ENCODE measurements around the gene CDH4.
"Not testable (repeated sequence)": the region's sequence is repeated elsewhere in the genome, so short reads cannot be mapped to it uniquely, and the experiment has no call there.

The CDH4 gene

DNA sequence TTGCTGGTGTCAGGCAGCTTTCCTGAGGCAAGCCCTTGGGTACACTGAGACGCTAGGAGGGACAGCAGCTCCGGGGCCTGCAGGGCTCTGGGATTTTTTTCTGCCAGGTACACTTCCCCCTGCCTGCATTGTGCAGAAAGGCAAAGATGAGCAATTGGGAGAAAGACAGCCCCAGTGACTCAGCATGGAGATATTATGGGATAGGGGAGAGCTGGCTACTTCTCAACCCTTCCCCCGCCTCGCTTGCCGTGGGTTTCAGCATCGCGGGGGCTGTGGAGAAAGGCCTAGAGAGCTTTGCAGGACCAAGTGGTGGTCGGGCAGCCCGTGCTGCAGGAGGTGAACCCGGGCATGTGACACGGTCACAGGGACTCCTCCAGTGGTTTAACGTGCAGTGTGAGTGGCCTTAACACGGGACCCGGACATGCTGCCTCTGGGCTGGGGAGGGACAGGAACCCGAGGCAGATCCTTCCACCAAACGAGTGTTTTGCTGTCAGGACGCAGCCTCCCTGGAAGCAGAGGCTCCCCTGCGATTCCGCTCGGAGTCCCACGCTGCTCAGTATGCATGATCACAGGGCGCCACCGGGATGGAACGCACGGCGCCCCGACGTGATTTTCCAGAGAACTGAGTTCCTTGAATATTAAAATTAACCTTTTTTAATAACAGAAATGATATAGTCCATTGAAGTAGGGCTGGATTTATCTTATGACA, 139.9 kb downstream of the CDH4 start:
- no peak for DNase-seq

DNA sequence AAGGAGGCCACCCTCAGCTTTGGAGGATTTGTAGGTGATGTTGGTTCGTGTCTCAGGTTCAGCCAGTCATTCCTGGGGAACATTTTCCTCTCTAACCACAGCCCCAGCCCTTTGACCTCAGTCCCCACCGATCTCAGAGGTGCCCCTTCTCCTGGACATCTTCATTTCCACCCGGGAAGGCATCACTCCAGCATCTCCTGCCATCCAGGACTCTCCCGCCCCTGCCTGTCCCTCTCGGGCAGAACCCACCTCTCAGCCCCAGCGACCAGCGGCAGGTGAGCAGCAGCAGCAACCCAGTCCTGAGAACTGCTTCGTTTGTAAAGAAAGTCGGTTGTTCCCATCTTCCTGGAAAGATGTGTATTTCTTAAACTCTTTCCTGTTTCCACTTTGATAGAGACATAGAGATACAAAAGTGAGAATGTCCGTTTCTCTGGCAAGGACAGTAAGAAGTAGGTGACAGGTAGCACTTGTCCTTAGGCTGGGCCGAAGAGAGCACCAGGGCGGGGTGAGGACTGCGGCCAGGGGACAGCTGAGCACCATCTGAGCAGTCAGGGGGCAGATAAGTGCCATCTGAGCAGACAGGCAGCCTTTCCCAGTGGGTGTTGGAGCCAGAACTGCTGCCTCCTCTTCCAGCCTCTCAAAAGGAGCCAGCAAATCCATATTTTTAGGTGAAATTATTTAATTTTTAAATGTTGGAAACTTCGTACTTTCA, 142.2 kb downstream of the CDH4 start:
- DNase-seq, result no peak

DNA sequence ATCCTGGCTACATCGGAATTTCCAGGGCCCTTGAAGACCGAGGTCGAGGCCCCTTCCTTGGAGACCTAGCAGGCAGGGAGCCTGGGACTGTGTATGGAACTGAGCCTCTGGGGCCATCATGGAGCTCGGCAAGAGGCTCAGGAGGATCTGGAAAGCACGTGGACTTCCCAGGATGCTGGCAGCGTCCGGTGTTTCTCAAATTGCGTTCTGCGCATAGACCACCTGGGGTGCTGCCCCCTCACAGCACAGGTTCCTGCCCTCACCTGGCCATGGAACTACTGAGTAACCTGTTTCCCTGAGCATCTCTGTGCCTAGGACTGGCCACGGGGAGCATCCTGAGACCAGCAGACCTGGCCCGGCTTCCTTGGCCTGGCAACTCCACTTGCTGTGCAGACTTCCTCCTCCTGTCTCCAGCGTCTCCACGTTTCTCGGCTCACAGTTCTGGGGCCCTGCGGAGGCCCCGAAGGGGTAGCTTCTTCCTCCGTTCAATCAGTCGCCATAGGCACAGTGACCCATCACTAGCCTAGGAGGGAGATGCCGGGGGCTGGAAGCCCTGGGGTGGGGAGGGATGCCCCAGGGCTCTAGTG, 144.3 kb downstream of the CDH4 start:
- DNase-seq, result no peak

DNA sequence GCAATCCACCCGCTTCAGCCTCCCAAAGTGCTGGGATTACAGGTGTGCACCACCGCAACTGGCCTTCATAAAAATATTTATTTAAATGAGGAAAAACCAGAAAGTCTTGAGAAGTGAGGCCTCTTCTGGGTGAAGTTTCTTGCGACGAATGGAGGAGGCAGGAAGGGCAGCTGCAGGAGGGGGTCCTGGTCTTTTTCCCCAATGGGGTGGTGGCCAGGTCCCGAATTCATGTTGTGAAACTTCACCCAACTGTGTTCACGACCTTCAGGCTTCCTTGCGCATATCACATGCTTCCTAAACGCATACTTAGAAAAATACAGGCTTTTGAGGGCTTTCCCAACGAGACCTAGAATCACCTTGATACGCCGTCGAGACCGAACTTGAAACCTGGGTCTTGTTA, 145.1 kb downstream of the CDH4 start:
- no peak for DNase-seq

DNA sequence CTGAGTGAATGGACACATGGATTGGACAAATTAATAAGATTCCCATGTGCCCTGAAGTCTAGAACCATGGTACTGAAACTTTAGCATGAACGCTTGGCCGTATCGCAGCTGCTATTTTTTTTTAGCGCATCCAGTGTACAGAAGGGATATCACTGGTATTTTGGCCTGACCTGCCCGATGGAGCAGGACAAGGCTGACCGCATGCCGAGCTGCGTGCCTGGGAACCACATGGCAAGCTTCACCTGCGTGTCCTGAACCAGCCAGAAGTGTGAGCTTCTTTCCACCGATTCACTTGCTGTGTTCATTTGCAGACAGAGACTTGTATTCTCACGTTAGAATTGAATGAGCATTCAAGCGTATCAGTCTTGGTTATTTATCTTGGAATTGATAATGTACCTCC, 145.7 kb downstream of the CDH4 start:
- no peak for DNase-seq

DNA sequence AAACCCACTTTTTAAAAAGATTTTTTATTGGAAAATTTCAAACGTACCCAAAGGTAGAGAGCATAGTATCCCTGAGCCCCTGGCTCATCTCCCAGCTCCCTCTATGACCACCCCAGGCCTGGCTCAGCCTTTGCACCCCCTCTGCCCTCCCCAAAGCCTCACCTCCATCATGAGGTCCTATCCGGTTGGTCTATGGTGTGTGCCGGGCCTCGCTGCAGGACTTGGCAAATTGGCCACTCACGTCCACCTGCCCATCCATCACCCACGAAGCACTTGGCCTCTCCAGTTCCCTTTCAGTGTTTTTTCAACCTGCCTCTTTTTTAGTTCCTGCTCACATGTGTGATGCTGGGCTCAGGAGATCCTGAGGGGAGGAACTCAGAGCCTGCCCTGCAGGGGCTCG, 147.4 kb downstream of the CDH4 start:
- DNase-seq, result no peak

DNA sequence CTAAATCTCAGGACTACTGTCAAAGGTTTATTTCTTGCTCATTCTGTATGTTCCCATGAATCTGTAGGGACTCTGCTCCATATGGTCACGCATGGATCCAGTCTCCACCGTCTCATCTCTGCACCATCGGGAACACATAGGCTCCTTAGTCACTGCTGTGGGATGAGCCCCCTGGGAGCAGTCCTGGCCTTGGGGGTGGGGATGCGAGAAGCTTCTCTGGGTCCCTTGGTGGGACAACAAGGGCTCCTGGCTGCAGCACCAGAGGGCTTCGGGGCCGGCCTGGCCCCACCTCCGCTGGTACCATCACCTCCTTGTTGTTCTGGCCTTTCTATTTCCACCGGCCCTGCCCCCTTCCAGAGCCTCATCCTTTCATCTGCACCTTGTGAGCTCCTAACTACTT, 148.4 kb downstream of the CDH4 start:
- DNase-seq, result no peak

DNA sequence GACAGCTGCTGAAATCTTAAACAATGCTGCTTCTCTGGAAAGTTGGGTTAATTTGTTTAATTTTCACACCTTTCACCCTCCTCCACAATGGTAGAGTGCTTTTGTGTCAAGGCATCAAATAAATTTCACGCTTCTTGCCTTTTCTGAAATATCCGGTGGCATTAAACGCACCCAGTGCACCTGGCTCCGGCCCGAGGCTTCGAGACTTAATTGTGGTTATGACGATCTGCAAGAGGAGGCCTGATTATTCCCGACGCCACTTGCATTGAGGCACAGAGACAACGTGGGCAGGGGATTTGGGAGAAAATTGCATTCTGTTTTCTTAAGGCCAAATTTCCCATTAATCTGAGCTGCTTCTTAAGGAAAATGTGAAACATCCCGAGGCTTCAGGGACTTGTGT, 152.2 kb downstream of the CDH4 start:
- no peak for DNase-seq

DNA sequence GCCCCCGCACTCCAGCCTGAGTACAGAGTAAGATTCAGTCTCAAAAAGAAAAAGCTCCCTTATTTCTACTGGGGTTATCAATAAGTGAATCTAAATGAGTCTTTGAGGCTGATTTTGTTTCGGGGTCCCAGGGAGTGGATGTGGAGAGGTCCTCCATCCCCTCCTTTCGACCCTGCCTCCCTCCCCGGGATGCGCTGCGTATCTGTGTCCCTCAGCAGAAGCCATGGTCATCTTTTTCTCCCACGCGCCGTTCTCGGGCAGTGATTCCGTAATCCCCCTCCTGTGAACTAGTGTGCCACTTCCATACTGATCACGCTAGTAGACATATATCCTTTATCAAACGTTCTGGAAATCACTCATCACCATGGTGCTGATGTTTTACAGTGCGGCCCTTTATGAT, 152.9 kb downstream of the CDH4 start:
- DNase-seq, result no peak

DNA sequence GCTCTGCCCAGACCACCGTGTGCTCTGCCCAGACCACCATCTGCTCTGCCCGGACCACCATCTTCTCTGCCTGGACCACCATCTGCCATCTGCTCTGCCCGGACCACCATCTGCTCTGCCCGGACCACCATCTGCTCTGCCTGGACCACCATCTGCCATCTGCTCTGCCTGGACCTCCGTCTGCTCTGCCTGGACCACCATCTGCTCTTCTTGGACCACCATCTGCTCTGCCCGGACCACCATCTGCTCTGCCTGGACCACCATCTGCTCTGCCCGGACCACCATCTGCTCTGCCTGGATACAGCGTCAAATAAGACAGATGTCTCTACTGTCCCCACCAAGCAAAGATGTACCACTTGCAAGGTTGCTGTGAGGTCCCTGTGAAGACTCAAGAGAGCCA, 154.7 kb downstream of the CDH4 start:
- not testable (repeated sequence) for DNase-seq

DNA sequence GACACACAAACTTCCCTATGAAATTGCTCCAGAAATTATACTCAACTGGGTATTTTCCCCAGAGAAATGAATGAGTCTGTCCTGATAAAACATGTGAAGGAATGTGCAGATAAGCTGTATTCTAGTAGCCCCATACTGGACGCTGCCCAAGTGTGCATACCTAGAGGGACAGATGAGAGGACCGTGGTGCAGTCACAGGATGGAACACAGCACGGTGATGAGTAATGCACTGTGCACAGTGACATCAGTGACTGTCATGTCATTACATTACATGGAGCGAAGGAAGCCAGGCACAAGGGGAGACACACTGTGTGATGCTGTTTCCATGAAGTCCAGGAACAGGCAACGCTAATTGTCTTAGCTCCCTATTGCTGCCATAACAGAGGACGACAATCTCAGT, 155.5 kb downstream of the CDH4 start:
- no peak for DNase-seq

DNA sequence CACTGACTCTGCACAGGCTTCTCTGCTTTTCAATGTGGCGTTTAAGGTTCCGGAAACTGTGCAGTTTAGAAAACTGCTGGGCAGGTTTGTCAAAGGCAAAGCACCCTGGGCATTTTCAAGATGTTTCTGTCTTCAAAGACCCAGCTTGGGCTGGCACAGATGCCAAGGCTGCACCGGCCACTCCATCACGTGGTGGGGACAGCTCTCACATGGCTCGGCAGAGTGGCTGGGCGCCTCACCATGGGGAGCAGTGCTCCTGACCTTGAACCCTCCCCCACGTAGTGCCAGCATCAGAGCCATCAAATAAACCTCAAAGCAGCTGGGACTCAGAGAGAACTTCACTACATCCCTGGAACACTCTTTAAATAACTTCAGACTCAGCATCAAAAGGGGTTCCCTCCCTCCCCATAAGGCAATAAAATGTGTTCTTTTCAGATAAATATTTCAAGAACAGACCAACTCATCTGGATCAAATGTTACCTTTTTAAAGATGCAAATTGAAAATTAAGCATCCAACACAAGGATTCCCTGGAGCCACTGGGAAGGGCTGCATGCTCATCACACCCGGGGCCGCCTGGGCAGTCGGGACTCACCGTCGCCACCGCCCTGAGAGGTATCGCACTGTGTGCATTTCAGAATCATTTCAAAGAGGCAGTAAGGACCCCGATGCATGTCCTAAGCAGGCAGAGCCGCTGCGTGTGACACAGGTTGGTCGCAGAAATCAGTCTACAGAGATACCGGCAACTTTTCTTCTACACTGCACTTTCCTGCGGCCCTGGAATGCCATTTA, 157.1 kb downstream of the CDH4 start:
- no peak for DNase-seq

DNA sequence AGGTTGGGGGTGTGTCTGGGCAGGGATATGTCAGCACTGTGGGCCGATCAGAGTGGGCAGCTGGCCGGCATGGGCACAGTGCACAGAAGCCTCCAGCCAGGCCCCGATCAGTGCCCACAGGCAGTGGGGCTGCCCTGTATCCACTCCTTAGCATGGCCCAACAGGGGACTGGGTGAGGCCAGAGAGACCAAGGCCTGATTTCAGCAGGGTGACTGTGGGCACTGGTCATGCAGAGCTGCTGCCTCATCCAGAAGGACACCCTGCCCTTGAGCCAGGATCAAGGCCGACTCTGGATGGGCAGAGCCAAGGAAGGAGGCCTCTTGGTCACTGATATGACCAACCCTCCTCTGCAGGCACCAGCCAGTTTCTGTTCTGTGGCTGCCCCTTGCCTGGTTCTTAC, 159.7 kb downstream of the CDH4 start:
- DNase-seq, result no peak

DNA sequence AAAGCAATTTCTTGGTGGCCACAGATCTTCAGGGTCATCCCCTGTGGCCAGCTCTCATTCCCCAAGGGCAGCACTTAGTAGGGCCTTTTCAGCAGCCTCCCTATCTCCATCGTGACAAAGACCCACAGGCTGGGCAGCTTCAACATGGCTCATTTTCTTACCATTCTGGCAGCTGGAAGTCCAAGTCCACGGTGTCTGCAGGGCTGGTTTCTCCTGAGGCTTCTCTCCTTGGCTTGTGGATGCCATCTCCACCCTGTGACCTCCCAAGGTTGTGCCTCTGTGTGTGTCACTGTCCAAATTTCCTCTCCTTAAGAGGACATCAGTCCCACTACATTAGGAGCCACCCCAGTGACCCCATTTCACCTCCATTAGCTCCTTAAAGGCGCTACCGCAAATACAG, 161.7 kb downstream of the CDH4 start:
- no peak for DNase-seq

DNA sequence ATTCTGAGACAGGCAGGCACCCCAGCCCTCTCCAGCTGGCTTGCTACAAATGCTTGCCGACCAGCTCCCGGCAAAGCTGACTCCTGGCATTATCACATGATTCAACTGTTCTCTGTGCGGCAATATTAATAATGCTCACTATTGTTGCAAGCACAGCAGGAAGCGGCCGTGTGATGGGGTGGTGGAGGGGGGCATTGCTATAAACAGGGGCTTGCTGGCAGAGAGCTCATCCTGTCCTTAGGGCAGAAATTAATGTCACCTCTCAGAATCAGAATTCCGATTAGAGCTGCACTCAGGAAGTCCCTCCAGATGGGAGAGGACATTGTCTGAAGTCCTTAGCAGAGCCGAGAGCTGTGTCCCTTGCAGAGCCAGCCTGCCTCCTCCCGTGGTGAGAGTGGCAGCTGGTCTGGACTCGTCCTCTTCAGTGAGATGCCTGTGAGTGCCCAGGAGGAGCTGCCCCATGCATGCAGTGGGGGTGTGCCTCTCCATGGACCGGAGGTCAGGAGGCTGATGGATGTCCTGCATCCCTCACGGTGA, 162.5 kb downstream of the CDH4 start:
- no peak for DNase-seq

DNA sequence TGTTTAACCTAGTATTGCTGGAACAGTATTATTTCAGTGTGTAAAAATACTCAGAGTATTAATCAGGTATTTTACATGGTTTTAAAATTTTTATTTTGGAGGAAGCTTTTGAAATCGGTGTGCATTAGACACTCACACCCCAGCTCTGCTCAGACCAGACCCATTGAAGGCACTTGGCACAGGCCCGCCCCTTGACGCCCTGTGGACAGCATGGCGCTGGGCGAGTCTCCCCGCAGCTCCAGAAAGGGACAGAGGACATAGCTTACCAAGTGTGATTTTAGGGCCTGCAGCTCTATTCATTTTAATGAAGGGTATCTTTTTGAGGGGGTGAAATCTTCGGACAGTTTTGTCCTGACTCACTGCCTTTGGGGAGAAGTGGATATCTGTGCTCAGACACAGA, 164.5 kb downstream of the CDH4 start:
- DNase-seq, result no peak

DNA sequence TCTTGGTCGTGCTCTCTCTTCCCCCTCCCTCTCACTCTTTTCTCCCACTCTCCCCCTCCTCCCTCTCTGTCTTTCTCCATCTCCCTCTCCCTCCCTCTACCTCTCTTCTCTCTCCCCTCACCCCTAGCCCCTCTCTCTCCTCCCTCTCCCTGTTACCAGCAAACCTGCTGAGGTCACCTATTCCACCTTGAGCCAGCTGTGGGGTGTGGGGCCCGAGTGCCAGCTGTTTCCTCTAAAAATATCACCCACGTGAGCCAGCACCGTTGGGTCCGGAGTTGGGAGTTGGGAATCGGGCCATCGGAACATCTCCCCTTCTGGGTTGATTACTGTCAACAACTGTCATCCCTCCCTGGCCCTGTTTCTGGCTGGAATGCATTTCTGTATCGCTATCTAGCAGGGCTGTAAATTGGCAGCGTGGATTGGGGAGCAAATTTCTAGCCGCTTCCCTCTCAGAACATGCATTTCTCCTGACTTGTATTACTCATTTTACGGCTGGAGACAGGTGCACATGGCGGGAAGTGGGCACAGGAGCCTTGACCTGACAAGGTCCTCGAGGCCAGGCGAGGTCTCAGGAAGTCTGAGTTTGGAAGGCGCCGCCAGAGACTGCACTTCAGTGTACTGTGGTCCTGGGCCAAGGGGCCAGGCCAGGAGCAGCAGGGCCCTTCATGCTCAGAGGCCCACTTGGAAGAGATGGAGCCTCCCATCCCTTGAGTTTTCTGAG, 165.3 kb downstream of the CDH4 start:
- no peak for DNase-seq

DNA sequence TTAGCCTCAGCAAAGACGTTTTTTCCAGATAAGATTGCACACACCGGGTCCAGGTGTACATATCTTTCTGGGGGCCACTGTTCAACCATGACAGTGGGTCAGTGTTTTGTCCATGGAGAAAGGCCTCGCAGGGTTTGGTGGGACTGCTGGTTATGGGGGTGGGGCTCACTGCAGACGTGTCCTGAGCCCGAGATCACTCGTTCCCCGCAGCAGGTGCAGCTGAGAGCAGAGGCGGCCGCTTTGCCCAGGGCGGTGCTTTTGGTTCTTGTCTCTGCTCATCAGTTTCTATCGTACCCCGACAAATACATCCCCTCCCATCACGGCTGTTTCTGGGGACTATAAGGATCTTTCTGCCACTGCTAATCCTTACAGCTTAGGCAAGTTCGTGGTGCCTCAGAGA, 166.9 kb downstream of the CDH4 start:
- DNase-seq, result no peak

DNA sequence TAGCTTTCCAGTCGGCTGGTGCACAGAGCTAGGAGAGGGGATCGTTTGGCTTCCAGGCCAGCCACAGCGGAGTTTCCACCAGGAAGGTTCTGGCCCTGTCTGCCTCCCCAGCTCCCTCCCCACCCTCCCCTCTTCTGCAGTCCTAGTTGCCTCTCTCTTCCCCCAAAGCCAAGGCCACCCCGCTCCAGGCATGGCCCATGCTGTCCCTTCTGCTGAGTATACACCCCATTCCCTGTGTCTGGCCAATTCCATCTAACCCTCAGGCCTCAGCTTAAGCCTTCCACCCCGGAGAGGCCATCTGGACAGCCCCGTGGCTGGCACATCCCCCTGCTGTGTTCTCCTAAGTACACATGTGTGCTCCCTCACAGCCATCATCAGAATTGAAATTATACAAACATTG, 167.4 kb downstream of the CDH4 start:
- no peak for DNase-seq

DNA sequence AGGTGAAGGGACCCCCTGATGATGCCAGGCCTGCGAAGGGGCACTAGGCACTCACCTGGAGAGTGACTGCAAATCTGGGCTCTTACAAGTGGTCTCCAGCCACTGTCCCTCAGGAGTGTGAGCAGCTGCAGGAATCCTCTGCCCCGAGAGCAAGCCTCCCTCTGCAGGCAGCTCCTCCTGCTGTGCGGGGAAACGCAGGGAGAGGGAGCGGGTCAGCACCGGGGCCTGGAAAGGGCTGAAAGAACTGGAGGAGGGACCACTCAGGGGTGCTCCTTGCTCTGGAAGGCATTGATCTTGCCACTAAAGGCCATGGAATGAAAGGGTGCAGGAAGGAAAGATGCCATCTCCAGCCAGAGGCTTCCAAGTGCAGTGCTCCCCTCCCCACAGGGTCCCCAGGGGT, 168.0 kb downstream of the CDH4 start:
- DNase-seq, result no peak

DNA sequence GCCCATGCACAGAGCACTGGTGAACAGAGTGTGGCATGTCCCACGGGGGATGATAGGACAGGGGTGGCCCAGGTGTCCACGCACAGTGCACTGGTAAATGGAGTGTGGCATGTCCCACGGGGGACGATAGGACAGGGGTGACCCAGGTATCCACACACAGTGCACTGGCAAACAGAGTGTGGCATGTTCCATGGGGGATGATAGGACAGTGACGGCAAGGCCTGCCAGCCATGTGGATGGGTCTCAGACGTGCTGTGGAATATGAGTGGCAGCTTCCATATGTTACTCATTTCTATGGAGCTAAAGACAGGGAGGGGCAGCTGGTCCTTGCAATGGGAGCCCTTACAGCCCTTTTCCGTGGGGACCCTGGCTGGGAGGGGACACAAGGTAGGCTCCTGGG, 168.7 kb downstream of the CDH4 start:
- no peak for DNase-seq

DNA sequence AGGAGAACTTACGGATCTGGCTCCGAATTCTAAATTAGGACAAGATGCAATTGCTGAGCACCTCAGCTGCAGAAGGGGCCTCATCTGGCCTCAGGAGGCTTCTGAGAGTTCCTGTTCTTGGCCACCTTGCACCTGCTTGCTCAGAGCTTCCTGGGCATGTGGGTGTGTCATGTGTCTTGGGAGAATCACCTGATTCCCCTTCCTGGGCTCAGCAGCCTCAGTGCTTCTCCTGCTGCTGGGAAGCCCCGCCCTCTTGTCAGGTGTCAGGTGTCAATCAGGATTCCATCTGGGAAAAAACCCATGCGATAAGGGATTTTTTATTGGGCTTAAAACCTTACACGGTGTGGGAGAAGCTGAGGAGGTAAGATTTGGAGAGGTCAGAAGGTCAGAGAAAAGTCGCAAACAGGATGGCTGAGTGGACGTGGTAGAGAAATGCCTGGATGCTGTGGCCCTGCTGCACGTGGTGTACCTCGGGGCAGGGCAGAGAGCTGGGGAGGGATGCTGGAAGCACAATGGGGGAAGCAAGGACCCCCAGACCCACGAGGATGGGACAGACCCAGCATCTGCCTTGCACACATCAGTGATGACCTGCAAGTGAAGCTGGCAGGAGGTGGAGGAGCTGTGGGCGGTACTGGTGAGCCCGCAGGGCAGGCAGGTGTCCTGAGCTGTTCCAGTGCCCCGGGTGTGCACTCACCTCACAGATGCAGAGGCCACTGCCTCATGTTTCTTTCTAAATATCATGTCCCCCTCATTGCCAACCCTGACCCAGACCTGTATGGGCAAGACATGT, 170.8 kb downstream of the CDH4 start:
- no peak for DNase-seq

All from SIG-M5 (cell line).